ENCODE data around the gene STARD7. TPM values are rescaled to one million over a fixed set of nuclear protein-coding genes. Genes with fewer than 3 reads are reported as not detected.
A peak's percentile ranks its signal among the peaks of the same experiment; 100 is the strongest.

Gene STARD7
- total and polyA plus RNA-seq, 9 of the 15 experiments (the other 6 are each of a cell fraction or from before 2014, with no cell fraction given) = 90.9 to 196 (median 145) TPM

DNA sequence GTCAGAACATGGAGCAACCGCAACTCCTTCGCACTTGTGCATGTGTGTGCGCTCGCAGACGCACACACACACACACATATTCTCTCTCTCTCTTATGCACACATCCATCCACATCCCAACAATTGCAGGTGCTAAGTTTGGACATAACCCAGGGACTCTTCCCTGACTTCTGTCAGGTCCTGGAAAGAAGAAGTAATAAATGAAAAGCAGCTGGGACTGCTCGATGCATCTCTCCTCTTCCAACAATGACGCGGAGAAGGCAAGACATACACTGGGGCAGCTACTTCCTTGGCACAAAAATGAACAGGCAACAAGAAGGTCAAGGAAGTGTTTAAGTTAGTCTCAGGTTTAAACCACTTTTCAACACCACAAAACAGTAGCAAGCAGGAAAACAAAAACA, 23.6 kb downstream of the STARD7 start:
- H3K36me3 ChIP-seq (ENCODE audit: control insufficient read depth, insufficient read depth, low read length) = peaks cover 50% of the 10 kb centered on the region
- WGBS (ENCODE audit: insufficient coverage, low coverage, missing lambda C conversion rate) = 93% methylated on average over 8 of the region's 8 CpGs
- H3K27ac ChIP-seq (ENCODE audit: extremely low read depth, low read depth, low read length) = no peak overlapping the region
- POLR2A ChIA-PET = interaction anchor here (0.6 kb wide), 1 partner anchor 1067 kb away, joined by 3 read pairs; no protein-coding TSS in a partner anchor
- H3K4me1 ChIP-seq (replicated peaks in 1 of 2; ENCODE audit: control insufficient read depth in 2 of 2, insufficient read depth in 2 of 2, low read length in 2 of 2) = peaks cover 0 to 17% of the 10 kb centered on the region in 2 experiments; a peak in 2 of 5 replicates
- H3K27me3 ChIP-seq (ENCODE audit: control insufficient read depth in 2 of 2, insufficient read depth in 2 of 2, low read length in 2 of 2) = no peaks in the 10 kb centered on the region
- H3K9ac ChIP-seq (ENCODE audit: insufficient read depth in 1 of 2, low read depth in 2 of 2, low read length in 2 of 2) = no peak overlapping the region
- H3K9me3 ChIP-seq (replicated peaks; ENCODE audit: control insufficient read depth, insufficient read depth, low read depth, low read length) = no peaks in the 10 kb centered on the region
- FAIRE-seq (peak; percentile 15), ATAC-seq (no peak), DNase-seq (ENCODE audit: extremely low read depth in 1 of 4, low spot score in 3 of 4) (no peak)
- no peaks in the 10 kb centered on the region for H3K79me2 ChIP-seq (ENCODE audit: control insufficient read depth, insufficient read depth, low read length)
- H2AFZ ChIP-seq (ENCODE audit: low read depth, low read length) = no peak overlapping the region
- BruUV-seq (replicated peaks) = TSS peak; percentile 56
- H4K20me1 ChIP-seq (replicated peaks; ENCODE audit: control insufficient read depth, insufficient read depth, low read length) = no peaks in the 10 kb centered on the region; the same call in 1 of the 2 replicates
- H3K9me1 ChIP-seq (ENCODE audit: control insufficient read depth, insufficient read depth, low read length) = no peaks in the 10 kb centered on the region
- intact Hi-C loops (cut with micrococcal nuclease) (no loop called here), in situ Hi-C loops (cut with MboI) (no loop called here)
- no peak overlapping the region for H3K4me3 ChIP-seq
- H3K4me2 ChIP-seq (ENCODE audit: insufficient read depth, low read length) = no peak overlapping the region
- CTCF ChIA-PET (ENCODE audit: low intra/inter-chr PET ratio) = no interaction called here
- TF ChIP-seq TCF7 (IDR thresholded peaks at IDR 0.05; ENCODE audit: borderline replicate concordance) (no peak), DPF2 (IDR thresholded peaks at IDR 0.05) (no peak), PCBP1 (IDR thresholded peaks at IDR 0.05; ENCODE audit: low read depth, low read length, poor library complexity, severe bottlenecking) (no peak), KLF1 (tag; IDR thresholded peaks at IDR 0.05) (no peak), SMARCA4 (IDR thresholded peaks at IDR 0.05) (no peak), MAZ (CRISPR knock-in tag; conservative IDR thresholded peaks at IDR 0.05 in 1 of 2, IDR thresholded peaks at IDR 0.05 in 1 of 2) (no peak), ILF3 (IDR thresholded peaks at IDR 0.05; ENCODE audit: borderline replicate concordance) (no peak), SRSF3 (IDR thresholded peaks at IDR 0.05; ENCODE audit: insufficient read depth, low read length) (no peak), ZKSCAN1 (IDR thresholded peaks at IDR 0.05; ENCODE audit: low read depth, low read length) (no peak)
- TF ChIP-seq, protein P1, sequence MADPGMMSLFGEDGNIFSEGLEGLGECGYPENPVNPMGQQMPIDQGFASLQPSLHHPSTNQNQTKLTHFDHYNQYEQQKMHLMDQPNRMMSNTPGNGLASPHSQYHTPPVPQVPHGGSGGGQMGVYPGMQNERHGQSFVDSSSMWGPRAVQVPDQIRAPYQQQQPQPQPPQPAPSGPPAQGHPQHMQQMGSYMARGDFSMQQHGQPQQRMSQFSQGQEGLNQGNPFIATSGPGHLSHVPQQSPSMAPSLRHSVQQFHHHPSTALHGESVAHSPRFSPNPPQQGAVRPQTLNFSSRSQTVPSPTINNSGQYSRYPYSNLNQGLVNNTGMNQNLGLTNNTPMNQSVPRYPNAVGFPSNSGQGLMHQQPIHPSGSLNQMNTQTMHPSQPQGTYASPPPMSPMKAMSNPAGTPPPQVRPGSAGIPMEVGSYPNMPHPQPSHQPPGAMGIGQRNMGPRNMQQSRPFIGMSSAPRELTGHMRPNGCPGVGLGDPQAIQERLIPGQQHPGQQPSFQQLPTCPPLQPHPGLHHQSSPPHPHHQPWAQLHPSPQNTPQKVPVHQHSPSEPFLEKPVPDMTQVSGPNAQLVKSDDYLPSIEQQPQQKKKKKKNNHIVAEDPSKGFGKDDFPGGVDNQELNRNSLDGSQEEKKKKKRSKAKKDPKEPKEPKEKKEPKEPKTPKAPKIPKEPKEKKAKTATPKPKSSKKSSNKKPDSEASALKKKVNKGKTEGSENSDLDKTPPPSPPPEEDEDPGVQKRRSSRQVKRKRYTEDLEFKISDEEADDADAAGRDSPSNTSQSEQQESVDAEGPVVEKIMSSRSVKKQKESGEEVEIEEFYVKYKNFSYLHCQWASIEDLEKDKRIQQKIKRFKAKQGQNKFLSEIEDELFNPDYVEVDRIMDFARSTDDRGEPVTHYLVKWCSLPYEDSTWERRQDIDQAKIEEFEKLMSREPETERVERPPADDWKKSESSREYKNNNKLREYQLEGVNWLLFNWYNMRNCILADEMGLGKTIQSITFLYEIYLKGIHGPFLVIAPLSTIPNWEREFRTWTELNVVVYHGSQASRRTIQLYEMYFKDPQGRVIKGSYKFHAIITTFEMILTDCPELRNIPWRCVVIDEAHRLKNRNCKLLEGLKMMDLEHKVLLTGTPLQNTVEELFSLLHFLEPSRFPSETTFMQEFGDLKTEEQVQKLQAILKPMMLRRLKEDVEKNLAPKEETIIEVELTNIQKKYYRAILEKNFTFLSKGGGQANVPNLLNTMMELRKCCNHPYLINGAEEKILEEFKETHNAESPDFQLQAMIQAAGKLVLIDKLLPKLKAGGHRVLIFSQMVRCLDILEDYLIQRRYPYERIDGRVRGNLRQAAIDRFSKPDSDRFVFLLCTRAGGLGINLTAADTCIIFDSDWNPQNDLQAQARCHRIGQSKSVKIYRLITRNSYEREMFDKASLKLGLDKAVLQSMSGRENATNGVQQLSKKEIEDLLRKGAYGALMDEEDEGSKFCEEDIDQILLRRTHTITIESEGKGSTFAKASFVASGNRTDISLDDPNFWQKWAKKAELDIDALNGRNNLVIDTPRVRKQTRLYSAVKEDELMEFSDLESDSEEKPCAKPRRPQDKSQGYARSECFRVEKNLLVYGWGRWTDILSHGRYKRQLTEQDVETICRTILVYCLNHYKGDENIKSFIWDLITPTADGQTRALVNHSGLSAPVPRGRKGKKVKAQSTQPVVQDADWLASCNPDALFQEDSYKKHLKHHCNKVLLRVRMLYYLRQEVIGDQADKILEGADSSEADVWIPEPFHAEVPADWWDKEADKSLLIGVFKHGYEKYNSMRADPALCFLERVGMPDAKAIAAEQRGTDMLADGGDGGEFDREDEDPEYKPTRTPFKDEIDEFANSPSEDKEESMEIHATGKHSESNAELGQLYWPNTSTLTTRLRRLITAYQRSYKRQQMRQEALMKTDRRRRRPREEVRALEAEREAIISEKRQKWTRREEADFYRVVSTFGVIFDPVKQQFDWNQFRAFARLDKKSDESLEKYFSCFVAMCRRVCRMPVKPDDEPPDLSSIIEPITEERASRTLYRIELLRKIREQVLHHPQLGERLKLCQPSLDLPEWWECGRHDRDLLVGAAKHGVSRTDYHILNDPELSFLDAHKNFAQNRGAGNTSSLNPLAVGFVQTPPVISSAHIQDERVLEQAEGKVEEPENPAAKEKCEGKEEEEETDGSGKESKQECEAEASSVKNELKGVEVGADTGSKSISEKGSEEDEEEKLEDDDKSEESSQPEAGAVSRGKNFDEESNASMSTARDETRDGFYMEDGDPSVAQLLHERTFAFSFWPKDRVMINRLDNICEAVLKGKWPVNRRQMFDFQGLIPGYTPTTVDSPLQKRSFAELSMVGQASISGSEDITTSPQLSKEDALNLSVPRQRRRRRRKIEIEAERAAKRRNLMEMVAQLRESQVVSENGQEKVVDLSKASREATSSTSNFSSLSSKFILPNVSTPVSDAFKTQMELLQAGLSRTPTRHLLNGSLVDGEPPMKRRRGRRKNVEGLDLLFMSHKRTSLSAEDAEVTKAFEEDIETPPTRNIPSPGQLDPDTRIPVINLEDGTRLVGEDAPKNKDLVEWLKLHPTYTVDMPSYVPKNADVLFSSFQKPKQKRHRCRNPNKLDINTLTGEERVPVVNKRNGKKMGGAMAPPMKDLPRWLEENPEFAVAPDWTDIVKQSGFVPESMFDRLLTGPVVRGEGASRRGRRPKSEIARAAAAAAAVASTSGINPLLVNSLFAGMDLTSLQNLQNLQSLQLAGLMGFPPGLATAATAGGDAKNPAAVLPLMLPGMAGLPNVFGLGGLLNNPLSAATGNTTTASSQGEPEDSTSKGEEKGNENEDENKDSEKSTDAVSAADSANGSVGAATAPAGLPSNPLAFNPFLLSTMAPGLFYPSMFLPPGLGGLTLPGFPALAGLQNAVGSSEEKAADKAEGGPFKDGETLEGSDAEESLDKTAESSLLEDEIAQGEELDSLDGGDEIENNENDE (IDR thresholded peaks at IDR 0.05; ENCODE audit: low read depth, low read length) = no peak
- TF ChIP-seq, protein P2, sequence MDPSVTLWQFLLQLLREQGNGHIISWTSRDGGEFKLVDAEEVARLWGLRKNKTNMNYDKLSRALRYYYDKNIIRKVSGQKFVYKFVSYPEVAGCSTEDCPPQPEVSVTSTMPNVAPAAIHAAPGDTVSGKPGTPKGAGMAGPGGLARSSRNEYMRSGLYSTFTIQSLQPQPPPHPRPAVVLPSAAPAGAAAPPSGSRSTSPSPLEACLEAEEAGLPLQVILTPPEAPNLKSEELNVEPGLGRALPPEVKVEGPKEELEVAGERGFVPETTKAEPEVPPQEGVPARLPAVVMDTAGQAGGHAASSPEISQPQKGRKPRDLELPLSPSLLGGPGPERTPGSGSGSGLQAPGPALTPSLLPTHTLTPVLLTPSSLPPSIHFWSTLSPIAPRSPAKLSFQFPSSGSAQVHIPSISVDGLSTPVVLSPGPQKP (CRISPR knock-in tag; IDR thresholded peaks at IDR 0.05) = no peak

All from K562 (cell line).